Gastrocnemius medialis (tissue), 4 donors: ENCODE data around the gene ZNF334.

Experiments used
- CTCF ChIP-seq, 5 experiments: fragments of 450-650 bp in 3 of 5; fragments of 200-600 bp in 2 of 5; sonication (generic) in 2 of 5; IDR thresholded peaks in 4 of 5; conservative IDR thresholded peaks in 1 of 5; 1 replicate in 4 of 5; 2 replicates in 1 of 5; pipeline ENCODE4 v1.5.1; 2016 to 2019; ENCODE audit warnings: antibody characterized with exemption in 5 of 5, mild to moderate bottlenecking in 3 of 5, moderate library complexity in 3 of 5
- POLR2A ChIP-seq, 2 donors: fragments of 450-650 bp; IDR thresholded peaks; one replicate each; pipeline ENCODE4 v1.6.1; 2017; ENCODE audit warnings: antibody characterized with exemption in 2 of 2, mild to moderate bottlenecking in 2 of 2, moderate library complexity in 2 of 2

DNA sequence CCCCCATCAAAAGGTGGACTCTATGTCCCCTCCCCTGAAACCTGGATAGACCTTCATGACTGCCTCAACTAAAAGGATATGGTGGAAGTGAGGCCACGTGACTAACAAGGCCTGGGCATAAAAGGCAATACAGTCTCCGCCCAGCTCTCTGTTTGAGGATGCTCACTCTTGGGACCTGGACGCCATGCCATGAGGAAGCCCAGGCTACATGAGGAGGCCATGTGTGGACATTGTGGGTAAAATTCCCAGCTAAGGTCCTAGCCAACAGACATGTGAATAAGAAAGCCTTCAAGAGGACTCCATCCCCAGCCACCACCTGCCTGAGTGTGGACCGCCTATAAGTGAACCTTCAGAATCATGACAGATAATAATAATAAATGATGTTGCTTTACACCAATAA lies 7.2 kb upstream of the ZNF334 start:
- TF ChIP-seq CTCF (IDR thresholded peaks at IDR 0.05 in 4 of 5, conservative IDR thresholded peaks at IDR 0.05 in 1 of 5) (no peak), POLR2A (IDR thresholded peaks at IDR 0.05) (no peak)
